A673 (cell line): ENCODE results near the gene NOD1. TPM values are rescaled to one million over a fixed set of nuclear protein-coding genes. Genes with fewer than 3 reads are reported as not detected.
A peak's percentile ranks its signal among the peaks of the same experiment; 100 is the strongest.

Experiments used
- BruUV-seq: library from RNA; stranded (reverse); fragments of 400-500 nt; replicated peaks from 2 replicates; lab custom pipeline; 2021; lab: Mats Ljungman, UMichigan
- CTCF ChIA-PET: fragments of 300-600 bp; sonication (Branson Sonifier 250); formaldehyde crosslinking; loops from one replicate; lab custom pipeline; 2022; ENCODE audit warnings: antibody characterized with exemption; lab: Charles Lee
- POLR2A ChIA-PET: fragments of 300-600 bp; sonication (Branson Sonifier 250); formaldehyde crosslinking; loops from one replicate; lab custom pipeline; 2022; ENCODE audit warnings: antibody characterized with exemption; ENCODE audit not compliant: low non-redundant PET; lab: Charles Lee
- DNase-seq: peaks from one replicate; pipeline ENCODE4 v3.0.0-alpha.2; 2015; ENCODE audit warnings: low spot score
- H3K27ac ChIP-seq: fragments of 200-600 bp; sonication (generic); 2 replicates; pipeline ENCODE4 v1.5.1; 2016; ENCODE audit warnings: mixed run types, low read depth, mild to moderate bottlenecking, mixed read lengths, antibody characterized with exemption, low read length; ENCODE audit not compliant: poor library complexity, severe bottlenecking
- H3K27me3 ChIP-seq: fragments of 200-600 bp; sonication (generic); replicated peaks from 2 replicates; pipeline ENCODE4 v1.6.1; 2017; ENCODE audit warnings: mixed run types, low read depth, mild to moderate bottlenecking, mixed read lengths, antibody characterized with exemption, low read length; ENCODE audit not compliant: insufficient read depth, poor library complexity
- H3K36me3 ChIP-seq: fragments of 200-600 bp; sonication (generic); 2 replicates; pipeline ENCODE4 v1.6.1; 2016; ENCODE audit warnings: mixed run types, mild to moderate bottlenecking, mixed read lengths, antibody characterized with exemption, low read length; ENCODE audit not compliant: insufficient read depth, poor library complexity, severe bottlenecking
- H3K4me1 ChIP-seq: fragments of 200-600 bp; sonication (generic); 2 replicates; pipeline ENCODE4 v1.6.1; 2017; ENCODE audit warnings: mixed run types, mild to moderate bottlenecking, mixed read lengths, antibody characterized with exemption, low read length; ENCODE audit not compliant: insufficient read depth, poor library complexity, severe bottlenecking
- H3K4me3 ChIP-seq: fragments of 200-600 bp; sonication (generic); 2 replicates; pipeline ENCODE4 v1.5.1; 2016; ENCODE audit warnings: low read depth, mixed run types, mild to moderate bottlenecking, mixed read lengths, low read length; ENCODE audit not compliant: poor library complexity, severe bottlenecking
- H3K9me3 ChIP-seq: fragments of 200-600 bp; sonication (generic); 2 replicates; pipeline ENCODE4 v1.6.1; 2016; ENCODE audit warnings: mixed run types, low read depth, mild to moderate bottlenecking, mixed read lengths, antibody characterized with exemption, low read length; ENCODE audit not compliant: poor library complexity, severe bottlenecking
- EZH2 ChIP-seq: fragments of 200-600 bp; sonication (generic); IDR thresholded peaks from 2 replicates; pipeline ENCODE4 v1.6.1; 2017; ENCODE audit warnings: borderline replicate concordance, low read depth, mild to moderate bottlenecking, mixed read lengths, antibody characterized with exemption, low read length; ENCODE audit not compliant: poor library complexity, severe bottlenecking
- intact Hi-C: fragments of 100-400 bp; cut with micrococcal nuclease; formaldehyde crosslinking; loops from one replicate; pipeline ENCODE4 v1.10.0; 2022; ENCODE audit not compliant: unreplicated experiment
- total RNA-seq: library from RNA; stranded (reverse); gene quantifications from 2 replicates; pipeline ENCODE4 v1.2.3, GENCODE V29; 2021
- TF ChIP-seq, protein P1 (sequence below): fragments of 300-800, 200-600 bp; sonication (generic); conservative IDR thresholded peaks from 2 replicates; pipeline ENCODE4 v1.5.1; 2017; ENCODE audit warnings: low read depth, mild to moderate bottlenecking, antibody characterized with exemption, low read length, moderate library complexity, mixed read lengths

The NOD1 gene
- total RNA-seq, 1 experiment from 2014 or later: 2.3 TPM

DNA sequence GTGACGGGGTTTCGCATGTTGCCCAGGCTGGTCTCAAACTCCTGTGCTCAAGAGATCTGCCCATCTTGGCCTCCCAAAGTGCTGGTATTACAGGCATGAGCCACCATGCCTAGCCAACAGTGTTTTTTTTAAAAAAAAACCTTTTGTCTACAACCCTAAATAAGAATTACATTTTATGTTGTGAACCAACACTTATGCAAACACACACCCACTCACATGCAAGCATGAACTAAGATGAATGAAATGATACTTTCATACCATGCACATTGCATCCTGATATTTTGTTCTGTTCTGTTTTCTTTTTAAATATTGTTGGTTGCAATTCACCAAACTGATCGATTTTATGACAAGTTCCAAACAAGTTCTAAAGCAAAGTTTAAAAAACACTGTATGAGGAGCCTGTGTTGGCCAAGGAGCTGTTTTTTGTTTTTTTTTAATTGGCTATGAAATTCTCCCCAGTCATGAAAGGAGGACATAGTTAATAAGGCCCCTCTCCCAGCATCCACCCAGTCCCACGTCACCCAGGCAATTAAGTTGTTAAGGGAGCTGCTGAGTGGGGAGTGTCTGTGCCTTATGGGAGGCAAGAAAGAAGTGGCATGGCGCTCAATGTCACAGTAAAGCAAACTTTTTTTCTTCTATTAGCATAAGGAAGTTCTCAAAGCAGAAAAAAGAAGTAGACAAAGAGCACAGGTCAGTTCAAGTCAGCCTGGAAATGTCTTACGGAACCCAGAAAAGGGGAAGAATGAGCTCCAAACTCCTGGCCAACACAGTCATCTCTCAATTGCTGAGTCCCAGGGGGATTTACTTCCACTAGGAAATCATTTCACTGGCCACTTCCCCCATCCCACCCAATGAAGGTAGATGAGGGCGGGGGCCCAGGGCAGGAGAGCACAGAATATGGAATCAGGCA, 50.1 kb downstream of the NOD1 start:
- CTCF ChIA-PET: no interaction called here
- DNase-seq: peak; percentile 23
- POLR2A ChIA-PET: no interaction called here
- Histone ChIP-seq H3K9me3 (no peaks in the 10 kb centered on the region), H3K4me3 (no peak overlapping the region), H3K27ac (no peak overlapping the region), H3K36me3 (no peaks in the 10 kb centered on the region), H3K27me3 (no peaks in the 10 kb centered on the region), H3K4me1 (no peaks in the 10 kb centered on the region)
- BruUV-seq: no TSS peak
- intact Hi-C loops: no loop called here
- TF ChIP-seq, protein P1, sequence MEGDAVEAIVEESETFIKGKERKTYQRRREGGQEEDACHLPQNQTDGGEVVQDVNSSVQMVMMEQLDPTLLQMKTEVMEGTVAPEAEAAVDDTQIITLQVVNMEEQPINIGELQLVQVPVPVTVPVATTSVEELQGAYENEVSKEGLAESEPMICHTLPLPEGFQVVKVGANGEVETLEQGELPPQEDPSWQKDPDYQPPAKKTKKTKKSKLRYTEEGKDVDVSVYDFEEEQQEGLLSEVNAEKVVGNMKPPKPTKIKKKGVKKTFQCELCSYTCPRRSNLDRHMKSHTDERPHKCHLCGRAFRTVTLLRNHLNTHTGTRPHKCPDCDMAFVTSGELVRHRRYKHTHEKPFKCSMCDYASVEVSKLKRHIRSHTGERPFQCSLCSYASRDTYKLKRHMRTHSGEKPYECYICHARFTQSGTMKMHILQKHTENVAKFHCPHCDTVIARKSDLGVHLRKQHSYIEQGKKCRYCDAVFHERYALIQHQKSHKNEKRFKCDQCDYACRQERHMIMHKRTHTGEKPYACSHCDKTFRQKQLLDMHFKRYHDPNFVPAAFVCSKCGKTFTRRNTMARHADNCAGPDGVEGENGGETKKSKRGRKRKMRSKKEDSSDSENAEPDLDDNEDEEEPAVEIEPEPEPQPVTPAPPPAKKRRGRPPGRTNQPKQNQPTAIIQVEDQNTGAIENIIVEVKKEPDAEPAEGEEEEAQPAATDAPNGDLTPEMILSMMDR: no peak
- TF ChIP-seq EZH2: no peak

DNA sequence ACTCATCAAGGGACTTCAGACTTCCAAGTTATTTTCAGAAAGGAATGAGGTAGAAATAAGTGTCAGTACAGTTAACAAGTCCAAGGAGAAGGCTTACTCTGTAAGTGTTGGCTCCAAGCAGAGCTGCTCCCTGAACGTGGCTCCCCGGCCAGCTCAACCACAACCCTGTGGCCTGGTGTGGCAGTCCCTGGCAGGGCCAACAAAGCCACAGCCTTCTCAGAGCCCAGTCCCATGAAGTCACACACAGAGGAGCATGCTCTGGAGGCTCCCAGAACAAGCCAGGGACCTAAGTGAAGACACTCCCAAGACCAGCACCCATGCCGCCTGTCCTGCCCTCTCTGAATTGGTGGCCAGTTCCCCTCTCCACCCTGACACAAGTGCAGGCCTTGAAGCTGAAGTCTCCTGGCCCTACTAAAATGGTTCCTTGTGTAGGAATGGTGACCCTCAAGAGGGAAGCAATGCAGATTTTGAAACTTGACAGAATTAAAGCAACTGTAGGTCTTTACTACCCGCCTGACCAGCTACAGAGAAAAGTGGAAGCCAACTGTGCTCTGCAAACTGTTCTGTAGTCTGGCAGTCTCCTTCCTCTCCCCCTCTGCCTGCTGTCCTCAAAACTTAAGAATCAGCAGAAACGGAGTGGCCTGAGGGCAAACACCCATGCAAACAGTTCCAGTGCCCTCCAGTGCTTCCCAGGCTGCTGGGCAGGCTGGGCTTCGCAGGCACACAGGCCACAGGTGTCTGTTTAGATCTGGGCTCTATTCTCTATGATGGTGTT, 51.1 kb downstream of the NOD1 start:
- ChIA-PET POLR2A (no interaction called here), CTCF (no interaction called here)
- H3K27me3 ChIP-seq: no peaks in the 10 kb centered on the region
- no peak for DNase-seq
- H3K27ac ChIP-seq: no peak overlapping the region
- BruUV-seq: no TSS peak
- TF ChIP-seq EZH2: no peak
- TF ChIP-seq, protein P1: no peak
- H3K9me3 ChIP-seq: no peaks in the 10 kb centered on the region
- H3K36me3 ChIP-seq: no peaks in the 10 kb centered on the region
- H3K4me1 ChIP-seq: no peaks in the 10 kb centered on the region
- intact Hi-C loops: no loop called here
- no peak overlapping the region for H3K4me3 ChIP-seq

- intact Hi-C loops: no loop called here
- TF ChIP-seq EZH2: no peak
- TF ChIP-seq, protein P1: no peak
- no peaks in the 10 kb centered on the region for H3K27me3 ChIP-seq
- BruUV-seq: no TSS peak
- H3K27ac ChIP-seq: no peak overlapping the region
- no peak overlapping the region for H3K4me3 ChIP-seq
- no peaks in the 10 kb centered on the region for H3K4me1 ChIP-seq
- no peaks in the 10 kb centered on the region for H3K36me3 ChIP-seq
- DNase-seq: no peak
- CTCF ChIA-PET: no interaction called here
- POLR2A ChIA-PET: no interaction called here
- H3K9me3 ChIP-seq: no peaks in the 10 kb centered on the region
Observed at GRCh38 chr7:30424506-30424905, 54.1 kb downstream of the NOD1 start.
